Natural killer cell (primary cell): Measurements from ENCODE around the gene CHRNA1. TPM values are rescaled to one million over a fixed set of nuclear protein-coding genes. Genes with fewer than 3 reads are reported as not detected.

ENCODE experiments used
- ATAC-seq, 3 donors: fragments of 150-1000 bp in 2 of 3; fragments of 200-7000 bp in 1 of 3; cut with Tn5 transposase; 1 replicate in 1 of 3; 2 replicates in 2 of 3; pipeline ENCODE4 v1.10.0; 2021; ENCODE audit warnings: mild to moderate bottlenecking in 2 of 3, moderate library complexity in 2 of 3
- DNase-seq, 2 donors: peaks; one replicate each; pipeline versions ENCODE4 v3.0.0 to v3.0.0-alpha.2; 2013 to 2021; ENCODE audit warnings: mixed read lengths in 1 of 2
- H3K27ac ChIP-seq: one replicate; pipeline ENCODE4 v1.5.1; 2013; ENCODE audit warnings: mild to moderate bottlenecking, low read length
- H3K27me3 ChIP-seq: one replicate; pipeline ENCODE4 v1.6.1; 2013; ENCODE audit warnings: low read length; ENCODE audit not compliant: control insufficient read depth, insufficient read depth
- H3K36me3 ChIP-seq: one replicate; pipeline ENCODE4 v1.6.1; 2013; ENCODE audit warnings: low read length; ENCODE audit not compliant: control insufficient read depth, insufficient read depth
- H3K4me1 ChIP-seq: one replicate; pipeline ENCODE4 v1.6.1; 2013; ENCODE audit warnings: low read length; ENCODE audit not compliant: control insufficient read depth, insufficient read depth
- H3K4me3 ChIP-seq: one replicate; pipeline ENCODE4 v1.5.1; 2013; ENCODE audit warnings: low read length
- H3K9me3 ChIP-seq: one replicate; pipeline ENCODE4 v1.6.1; 2013; ENCODE audit warnings: low read length; ENCODE audit not compliant: control insufficient read depth, insufficient read depth
- H3K27ac Mint-ChIP-seq, 2 donors: one replicate each; pipeline ENCODE4 v1.8.0; 2022; ENCODE audit warnings: mild to moderate bottlenecking in 2 of 2, mixed read lengths in 2 of 2, moderate library complexity in 1 of 2
- H3K27me3 Mint-ChIP-seq, 2 donors: one replicate each; pipeline ENCODE4 v1.8.0; 2022; ENCODE audit warnings: low read depth in 2 of 2, mixed read lengths in 2 of 2
- H3K36me3 Mint-ChIP-seq: one replicate; pipeline ENCODE4 v1.8.0; 2022; ENCODE audit warnings: mixed read lengths
- H3K4me1 Mint-ChIP-seq, 2 donors: one replicate each; pipeline ENCODE4 v1.8.0; 2022; ENCODE audit warnings: mixed read lengths in 2 of 2
- H3K4me3 Mint-ChIP-seq: one replicate; pipeline ENCODE4 v1.8.0; 2022; ENCODE audit warnings: mild to moderate bottlenecking, moderate library complexity, mixed read lengths
- H3K9me3 Mint-ChIP-seq, 2 donors: one replicate each; pipeline ENCODE4 v1.8.0; 2022; ENCODE audit warnings: mixed read lengths in 2 of 2
- WGBS: methylation state at CpG from one replicate; pipeline ENCODE4 v1.1.7; 2013; ENCODE audit warnings: missing lambda C conversion rate; ENCODE audit not compliant: insufficient coverage; 5-methylcytosine and 5-hydroxymethylcytosine counted together
- intact Hi-C: fragments of 100-400 bp; cut with micrococcal nuclease; formaldehyde crosslinking; loops from one replicate; pipeline ENCODE4 v1.14.2; 2022
- total RNA-seq, 4 donors: library from RNA; stranded (reverse); fragments of 120-200 nt in 1 of 4; gene quantifications; one replicate each; pipeline versions ENCODE4 v1.2.3 to v1.2.4, GENCODE V29; 2013 to 2022
- TF ChIP-seq, protein P1 (sequence below): fragments of 200-600 bp; IDR thresholded peaks from one replicate; pipeline ENCODE4 v1.8.0; 2022; ENCODE audit warnings: antibody characterized with exemption

Gene CHRNA1
- total RNA-seq, 3 donors from 2014 or later (not counting 1 experiment from before 2014, with no cell fraction given) = 0.23 TPM; not detected in 2

- Mint-ChIP-seq H3K4me1 (no peaks in the 10 kb centered on the region), H3K36me3 (no peaks in the 10 kb centered on the region), H3K27ac (no peak overlapping the region), H3K27me3 (peaks cover 0 to 4% of the 10 kb centered on the region in 2 donors), H3K4me3 (no peak overlapping the region), H3K9me3 (no peaks in the 10 kb centered on the region)
- ATAC-seq (no peak), DNase-seq (no peak)
- Histone ChIP-seq H3K36me3 (no peaks in the 10 kb centered on the region), H3K9me3 (no peaks in the 10 kb centered on the region), H3K4me3 (no peak overlapping the region), H3K27me3 (no peaks in the 10 kb centered on the region), H3K27ac (no peak overlapping the region), H3K4me1 (no peaks in the 10 kb centered on the region)
- TF ChIP-seq, protein P1, sequence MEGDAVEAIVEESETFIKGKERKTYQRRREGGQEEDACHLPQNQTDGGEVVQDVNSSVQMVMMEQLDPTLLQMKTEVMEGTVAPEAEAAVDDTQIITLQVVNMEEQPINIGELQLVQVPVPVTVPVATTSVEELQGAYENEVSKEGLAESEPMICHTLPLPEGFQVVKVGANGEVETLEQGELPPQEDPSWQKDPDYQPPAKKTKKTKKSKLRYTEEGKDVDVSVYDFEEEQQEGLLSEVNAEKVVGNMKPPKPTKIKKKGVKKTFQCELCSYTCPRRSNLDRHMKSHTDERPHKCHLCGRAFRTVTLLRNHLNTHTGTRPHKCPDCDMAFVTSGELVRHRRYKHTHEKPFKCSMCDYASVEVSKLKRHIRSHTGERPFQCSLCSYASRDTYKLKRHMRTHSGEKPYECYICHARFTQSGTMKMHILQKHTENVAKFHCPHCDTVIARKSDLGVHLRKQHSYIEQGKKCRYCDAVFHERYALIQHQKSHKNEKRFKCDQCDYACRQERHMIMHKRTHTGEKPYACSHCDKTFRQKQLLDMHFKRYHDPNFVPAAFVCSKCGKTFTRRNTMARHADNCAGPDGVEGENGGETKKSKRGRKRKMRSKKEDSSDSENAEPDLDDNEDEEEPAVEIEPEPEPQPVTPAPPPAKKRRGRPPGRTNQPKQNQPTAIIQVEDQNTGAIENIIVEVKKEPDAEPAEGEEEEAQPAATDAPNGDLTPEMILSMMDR = no peak
- intact Hi-C loops = no loop called here
- WGBS = no CpG with 5 or more reads among the region's 1 CpG
These were observed 33.6 kb upstream of the CHRNA1 start for GRCh38 chr2:174797781-174798276.

GRCh38 chr2:174796319-174796771 lies 32.1 kb upstream of the CHRNA1 start:
- Mint-ChIP-seq H3K27me3 (peaks cover 0 to 4% of the 10 kb centered on the region in 2 donors), H3K9me3 (no peaks in the 10 kb centered on the region), H3K4me3 (no peak overlapping the region), H3K27ac (no peak overlapping the region), H3K4me1 (no peaks in the 10 kb centered on the region), H3K36me3 (no peaks in the 10 kb centered on the region)
- H3K4me3 ChIP-seq = no peak overlapping the region
- no peaks in the 10 kb centered on the region for H3K9me3 ChIP-seq
- intact Hi-C loops = no loop called here
- TF ChIP-seq, protein P1 = no peak
- ATAC-seq (no peak), DNase-seq (no peak)
- H3K4me1 ChIP-seq = no peaks in the 10 kb centered on the region
- H3K36me3 ChIP-seq = no peaks in the 10 kb centered on the region
- no peaks in the 10 kb centered on the region for H3K27me3 ChIP-seq
- no peak overlapping the region for H3K27ac ChIP-seq

DNA sequence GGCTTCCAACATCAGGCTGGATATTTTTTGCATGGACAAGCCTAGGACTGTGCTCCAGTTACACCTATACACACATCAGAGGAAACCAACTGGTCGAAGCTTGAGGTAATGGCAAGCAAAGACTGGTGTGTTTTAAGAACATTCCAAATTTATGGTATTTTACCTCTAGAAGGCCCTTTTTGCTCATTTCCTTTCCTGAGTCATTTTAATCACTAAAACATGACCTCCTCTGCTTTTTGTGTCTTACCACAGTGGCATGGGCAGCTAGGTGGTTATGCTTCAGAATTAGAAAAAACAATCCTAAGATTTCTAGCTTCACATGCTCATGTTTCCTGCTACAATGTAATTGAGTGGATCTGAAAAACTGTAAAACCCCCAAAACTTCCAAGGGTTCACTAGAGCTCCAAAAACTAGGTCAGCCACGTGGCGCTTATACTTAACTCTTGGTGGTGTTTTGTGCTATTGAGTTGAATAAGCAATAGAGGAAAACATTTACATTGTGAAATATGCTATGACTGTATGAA lies 30.6 kb upstream of the CHRNA1 start:
- Histone ChIP-seq H3K36me3 (no peaks in the 10 kb centered on the region), H3K27ac (no peak overlapping the region), H3K27me3 (no peaks in the 10 kb centered on the region), H3K4me3 (no peak overlapping the region), H3K4me1 (no peaks in the 10 kb centered on the region), H3K9me3 (no peaks in the 10 kb centered on the region)
- Mint-ChIP-seq H3K27me3 (peaks cover 0 to 8% of the 10 kb centered on the region in 2 donors), H3K9me3 (no peaks in the 10 kb centered on the region), H3K27ac (no peak overlapping the region), H3K36me3 (no peaks in the 10 kb centered on the region), H3K4me1 (no peaks in the 10 kb centered on the region), H3K4me3 (no peak overlapping the region)
- DNase-seq (no peak), ATAC-seq (no peak)
- TF ChIP-seq, protein P1 = no peak
- WGBS = 58% methylated on average over 2 of the region's 3 CpGs
- intact Hi-C loops = no loop called here
